ENCODE data around the gene COBL.

GRCh38 chr7:51080216-51080615, 236.4 kb downstream of the COBL start:
- TF ChIP-seq, protein P1, sequence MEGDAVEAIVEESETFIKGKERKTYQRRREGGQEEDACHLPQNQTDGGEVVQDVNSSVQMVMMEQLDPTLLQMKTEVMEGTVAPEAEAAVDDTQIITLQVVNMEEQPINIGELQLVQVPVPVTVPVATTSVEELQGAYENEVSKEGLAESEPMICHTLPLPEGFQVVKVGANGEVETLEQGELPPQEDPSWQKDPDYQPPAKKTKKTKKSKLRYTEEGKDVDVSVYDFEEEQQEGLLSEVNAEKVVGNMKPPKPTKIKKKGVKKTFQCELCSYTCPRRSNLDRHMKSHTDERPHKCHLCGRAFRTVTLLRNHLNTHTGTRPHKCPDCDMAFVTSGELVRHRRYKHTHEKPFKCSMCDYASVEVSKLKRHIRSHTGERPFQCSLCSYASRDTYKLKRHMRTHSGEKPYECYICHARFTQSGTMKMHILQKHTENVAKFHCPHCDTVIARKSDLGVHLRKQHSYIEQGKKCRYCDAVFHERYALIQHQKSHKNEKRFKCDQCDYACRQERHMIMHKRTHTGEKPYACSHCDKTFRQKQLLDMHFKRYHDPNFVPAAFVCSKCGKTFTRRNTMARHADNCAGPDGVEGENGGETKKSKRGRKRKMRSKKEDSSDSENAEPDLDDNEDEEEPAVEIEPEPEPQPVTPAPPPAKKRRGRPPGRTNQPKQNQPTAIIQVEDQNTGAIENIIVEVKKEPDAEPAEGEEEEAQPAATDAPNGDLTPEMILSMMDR (IDR thresholded peaks at IDR 0.05; ENCODE audit: low read depth, low read length, poor library complexity, severe bottlenecking): no peak
- TF ChIP-seq EZH2phosphoT487 (IDR thresholded peaks at IDR 0.05; ENCODE audit: borderline replicate concordance, low read length): no peak
